ENCODE results near the gene OTOS. TPM values are rescaled to one million over a fixed set of nuclear protein-coding genes. Genes with fewer than 3 reads are reported as not detected.

OTOS gene
- polyA plus RNA-seq, 1 donor = not detected

- no peak for DNase-seq
Observed at GRCh38 chr2:240136671-240137292, 3.7 kb downstream of the OTOS start.

DNA sequence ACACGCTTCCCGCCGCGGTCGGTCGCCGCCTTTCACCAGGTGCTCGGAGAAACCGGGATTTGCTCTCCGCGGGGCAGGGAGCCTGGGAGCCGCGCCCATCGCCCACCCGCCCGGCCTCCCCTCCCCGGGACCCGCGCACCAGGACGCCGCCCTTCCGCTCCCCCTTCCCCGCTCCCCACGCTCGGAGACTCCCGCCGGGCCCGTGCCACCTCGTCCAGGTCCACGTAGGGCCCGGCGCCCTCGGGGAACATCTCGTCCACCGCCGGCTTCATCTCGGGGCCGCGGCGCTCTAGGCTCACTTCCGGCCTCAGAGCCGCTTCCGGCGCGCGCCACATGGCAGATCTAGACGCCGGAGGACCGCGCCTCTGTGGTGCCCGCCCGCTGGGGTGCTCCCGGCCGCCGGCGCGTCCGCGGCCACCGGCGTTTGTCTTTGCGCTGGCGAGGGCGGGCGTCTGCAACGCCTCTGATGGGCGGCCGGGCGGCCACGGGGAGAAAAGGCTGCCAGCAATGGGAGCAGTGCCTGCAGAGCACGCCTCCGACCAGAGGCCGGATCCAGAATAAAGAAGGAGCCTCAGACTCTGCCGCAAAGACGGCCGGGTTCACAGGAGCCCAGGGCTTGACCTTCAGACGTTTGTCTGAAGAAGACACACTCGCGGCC, 4.3 kb downstream of the OTOS start, which contains the start of gene COPS9:
Gene COPS9 (minus strand): TSS at position 293 of the 658 bp plus-strand sequence. CDS start 21 bp downstream, at position 272.
- DNase-seq = peak; percentile 86

DNA sequence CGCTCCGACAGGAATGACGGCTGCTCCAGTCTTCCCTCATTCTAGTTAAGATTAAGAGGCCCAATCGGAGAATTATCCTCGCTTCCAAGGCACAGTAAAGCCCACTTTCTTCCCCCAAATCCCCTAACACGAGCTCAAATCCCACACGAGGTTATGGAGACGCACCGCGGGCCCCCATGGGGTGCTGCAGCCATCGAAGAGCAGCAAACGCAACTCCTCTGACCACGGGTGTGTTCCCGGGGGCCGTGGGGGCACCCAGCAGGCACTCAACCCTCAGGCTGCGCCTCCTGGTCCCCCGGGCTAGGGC, 4.8 kb downstream of the OTOS start:
- no peak for DNase-seq

GRCh38 chr2:240134956-240135520, 5.4 kb downstream of the OTOS start:
- DNase-seq = no peak

DNA sequence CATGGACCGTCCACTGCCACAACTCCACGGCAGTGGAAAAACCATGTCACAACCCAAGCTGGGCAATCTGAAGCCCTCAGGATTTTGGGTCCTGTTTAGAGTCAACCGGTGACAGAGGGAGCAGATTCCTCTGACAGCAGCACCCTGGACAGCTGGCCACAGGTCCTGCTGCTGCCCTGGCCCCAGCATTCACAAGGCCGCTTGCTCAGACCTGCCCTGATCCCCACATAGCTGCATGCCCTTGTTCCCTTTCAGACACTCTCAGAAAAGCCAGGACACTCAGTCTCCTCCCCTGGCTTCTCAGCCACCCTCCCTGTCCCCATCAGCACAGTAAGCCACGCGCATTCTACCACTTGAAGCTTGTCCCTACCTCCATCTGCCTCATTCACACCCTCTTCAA, 6.0 kb downstream of the OTOS start:
- DNase-seq = no peak

GRCh38 chr2:240133401-240133800, 7.1 kb downstream of the OTOS start:
- DNase-seq = no peak

DNA sequence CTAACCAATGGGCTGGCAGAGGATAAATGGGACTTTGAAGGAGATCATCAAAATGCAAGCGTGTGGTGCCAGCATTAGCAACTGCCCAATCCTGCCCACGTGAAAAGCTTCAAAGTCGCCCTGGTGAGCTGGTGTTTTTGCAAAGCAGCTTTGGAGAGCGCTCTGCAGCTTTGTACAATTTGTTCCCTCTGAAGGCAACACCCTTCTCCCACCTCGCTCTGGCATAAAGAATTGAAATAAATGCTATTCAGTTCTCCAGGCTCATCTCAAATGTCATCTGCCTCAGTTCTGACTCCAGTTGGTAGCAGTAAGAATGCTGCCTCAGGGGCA, 7.8 kb downstream of the OTOS start:
- DNase-seq = no peak

GRCh38 chr2:240131941-240132650, 8.4 kb downstream of the OTOS start:
- no peak for DNase-seq

DNA sequence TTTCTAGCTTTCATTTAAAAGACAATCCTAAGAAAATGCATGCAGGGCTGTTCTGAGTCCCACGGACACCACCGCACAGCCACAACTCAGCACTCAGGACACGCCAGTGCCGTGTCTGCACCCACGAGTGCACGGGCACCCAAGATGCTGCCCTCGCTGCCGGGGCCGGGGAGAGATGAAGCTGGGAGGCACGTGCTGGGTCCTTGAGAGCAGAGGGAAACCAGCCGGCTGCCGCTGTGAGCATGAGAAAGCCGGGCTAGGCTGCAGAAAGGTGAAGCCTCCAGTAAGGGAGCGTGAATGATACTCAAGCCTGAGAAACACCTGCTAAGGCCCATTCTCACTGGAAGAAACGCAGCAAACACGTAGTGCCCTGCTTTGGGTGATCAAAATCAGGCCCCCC, 9.2 kb downstream of the OTOS start:
- DNase-seq = no peak

- DNase-seq = no peak
Observed at GRCh38 chr2:240130393-240131195, 9.9 kb downstream of the OTOS start.

DNA sequence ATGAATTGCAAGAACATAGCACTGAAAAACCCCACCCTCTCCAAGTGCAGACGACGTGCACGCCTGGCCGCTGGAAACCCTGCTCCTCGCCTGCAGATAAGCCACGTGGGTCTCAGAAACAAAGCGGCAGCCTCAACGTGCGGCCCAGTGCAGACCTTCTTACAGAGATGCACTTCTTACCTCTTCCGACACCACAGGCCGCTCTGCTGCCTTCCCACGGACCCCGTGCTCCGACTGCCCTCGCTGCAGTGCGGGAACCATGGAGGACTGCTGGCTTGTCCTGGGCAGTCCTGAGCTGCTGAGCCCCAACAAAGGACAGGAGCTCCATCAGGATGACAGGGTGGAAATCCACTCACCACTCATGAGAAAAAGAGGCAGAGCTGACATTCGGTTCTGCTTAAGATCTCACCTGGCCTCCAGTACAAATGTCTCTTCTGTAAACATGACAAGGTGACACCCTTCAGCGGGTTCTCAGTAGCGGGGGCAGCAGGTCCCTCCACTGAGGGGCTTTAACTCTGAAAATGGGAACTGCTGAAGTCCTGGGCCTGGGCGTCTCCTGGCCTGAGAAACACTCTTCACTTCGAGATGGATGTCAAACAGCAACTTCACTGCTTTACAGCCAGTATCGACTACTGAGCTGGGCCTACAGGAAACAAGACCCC, 10.6 kb downstream of the OTOS start:
- DNase-seq = no peak

DNA sequence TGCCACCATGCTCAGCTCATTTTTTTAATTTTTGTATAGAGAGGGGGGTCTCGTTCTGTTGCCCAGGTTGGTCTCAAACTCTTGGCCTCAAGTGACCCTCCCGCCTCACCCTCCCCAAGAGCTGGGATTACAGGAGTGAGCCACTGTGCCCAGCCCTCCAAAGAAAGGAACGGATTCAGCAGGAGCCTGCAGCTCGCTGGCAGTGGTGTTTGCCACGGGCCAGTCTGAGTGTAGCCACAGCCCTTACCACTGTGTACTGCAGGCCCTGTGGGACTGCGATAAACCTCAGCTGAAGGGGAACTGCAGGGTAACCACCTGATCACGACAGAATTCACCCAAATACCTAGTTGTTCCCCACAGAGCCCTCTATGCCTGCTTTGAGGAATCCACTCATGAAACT, 11.1 kb downstream of the OTOS start:
- no peak for DNase-seq

GRCh38 chr2:240128608-240129145, 11.8 kb downstream of the OTOS start:
- DNase-seq = no peak

DNA sequence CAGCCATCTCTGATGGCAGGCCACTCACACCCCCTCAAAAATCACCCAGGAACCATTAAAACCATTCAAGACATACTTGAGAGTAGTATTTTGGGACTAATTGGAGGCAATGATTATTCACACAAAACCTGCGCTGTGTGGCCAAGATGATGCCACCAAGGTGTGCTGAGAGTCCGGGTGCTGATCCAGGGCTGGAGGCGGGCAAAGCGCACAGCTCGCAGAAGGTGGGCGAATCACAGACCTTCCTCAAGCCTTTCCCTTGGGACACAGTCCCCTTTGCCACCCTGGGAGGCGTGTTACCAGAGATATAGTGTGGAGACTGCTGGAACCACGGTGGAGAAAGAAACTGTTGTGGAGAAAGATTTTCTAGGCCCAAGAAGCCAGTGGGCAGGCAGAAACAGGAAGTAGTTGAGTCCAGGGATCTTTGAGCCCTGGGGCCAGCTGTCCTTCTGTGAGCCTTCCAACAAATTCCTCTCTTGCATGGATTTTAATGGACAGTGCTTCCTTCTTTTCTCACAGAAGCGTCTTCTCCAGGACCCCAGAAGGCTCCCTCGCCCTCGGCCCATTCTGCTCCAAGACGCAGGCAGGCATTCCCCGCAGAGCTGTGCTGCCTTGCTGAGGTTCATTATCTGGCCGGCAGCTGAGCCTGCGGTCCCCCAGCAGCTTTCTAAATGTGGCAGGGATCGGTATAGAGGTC, 12.4 kb downstream of the OTOS start:
- DNase-seq = no peak

- DNase-seq = no peak
Observed at GRCh38 chr2:240127191-240127750, 13.2 kb downstream of the OTOS start.

GRCh38 chr2:240126731-240127130, 13.7 kb downstream of the OTOS start:
- DNase-seq = no peak

DNA sequence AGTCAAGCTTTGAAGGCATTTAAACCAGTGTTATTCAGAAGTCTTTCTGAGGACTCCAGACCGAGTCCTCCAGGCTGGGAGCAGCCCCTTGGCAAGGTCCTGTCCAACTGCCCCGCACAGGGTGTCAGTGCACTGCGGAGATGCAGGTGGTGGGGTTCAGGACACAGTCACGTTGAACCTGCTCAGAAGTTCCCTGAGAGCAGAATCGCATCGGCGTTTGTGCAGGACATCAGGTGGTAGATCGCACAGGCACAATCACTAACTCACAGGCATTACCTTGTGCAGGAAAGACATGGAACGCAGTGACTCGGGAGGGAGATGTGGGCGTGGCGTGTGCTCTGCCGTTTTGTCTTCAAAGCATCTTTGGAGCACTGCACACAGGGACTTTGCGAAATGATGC, 14.7 kb downstream of the OTOS start:
- DNase-seq = no peak

- no peak for DNase-seq
Observed at GRCh38 chr2:240124651-240125030, 15.8 kb downstream of the OTOS start.

GRCh38 chr2:240123821-240124650, 16.4 kb downstream of the OTOS start:
- no peak for DNase-seq

DNA sequence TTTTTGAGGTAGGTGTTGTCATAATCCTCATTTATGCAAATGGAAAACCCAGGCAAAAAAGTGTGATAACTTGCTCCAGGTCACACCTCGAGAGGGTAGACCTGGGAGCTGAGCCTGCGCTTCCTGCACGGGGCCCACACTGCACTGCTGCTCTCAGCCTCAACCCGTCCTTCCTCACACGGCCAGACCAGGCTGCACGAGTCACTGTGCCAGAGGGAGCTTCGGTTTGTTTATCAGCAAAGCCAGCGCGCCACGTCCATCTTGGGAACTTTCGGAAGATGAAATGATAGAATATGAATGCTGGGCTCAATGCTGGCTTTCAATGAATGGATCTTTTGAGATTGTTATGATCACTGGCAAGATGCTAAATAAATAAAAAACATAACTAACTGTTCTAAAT, 18.8 kb downstream of the OTOS start:
- DNase-seq = no peak

Data from left kidney (tissue), 2 donors.